Nephron (organoid): ENCODE results near the gene KRT6C.

Experiments
- H3K27ac Mint-ChIP-seq, 3 experiments: 2 replicates each; pipeline ENCODE4 v1.8.0; 2020; ENCODE audit warnings: mixed read lengths in 3 of 3, mild to moderate bottlenecking in 2 of 3, moderate library complexity in 1 of 3
- H3K27me3 Mint-ChIP-seq: 2 replicates; pipeline ENCODE4 v1.8.0; 2021; ENCODE audit warnings: low read depth, mild to moderate bottlenecking, moderate library complexity, mixed read lengths
- H3K36me3 Mint-ChIP-seq: 2 replicates; pipeline ENCODE4 v1.8.0; 2020; ENCODE audit warnings: low read depth, mixed read lengths
- H3K4me1 Mint-ChIP-seq: 2 replicates; pipeline ENCODE4 v1.8.0; 2020; ENCODE audit warnings: mixed read lengths
- H3K4me3 Mint-ChIP-seq, 3 experiments: 2 replicates each; pipeline ENCODE4 v1.8.0; 2020; ENCODE audit warnings: mild to moderate bottlenecking in 3 of 3, mixed read lengths in 3 of 3, moderate library complexity in 2 of 3
- H3K9me3 Mint-ChIP-seq: 2 replicates; pipeline ENCODE4 v1.8.0; 2020; ENCODE audit warnings: mixed read lengths
- TF ChIP-seq, protein P1 (sequence below), 3 experiments: fragments of 200-600 bp; sonication (generic); IDR thresholded peaks; one replicate each; pipeline ENCODE4 v1.5.0; 2021; ENCODE audit warnings: antibody characterized with exemption in 3 of 3; ENCODE audit not compliant: unreplicated experiment in 3 of 3

Gene KRT6C

DNA sequence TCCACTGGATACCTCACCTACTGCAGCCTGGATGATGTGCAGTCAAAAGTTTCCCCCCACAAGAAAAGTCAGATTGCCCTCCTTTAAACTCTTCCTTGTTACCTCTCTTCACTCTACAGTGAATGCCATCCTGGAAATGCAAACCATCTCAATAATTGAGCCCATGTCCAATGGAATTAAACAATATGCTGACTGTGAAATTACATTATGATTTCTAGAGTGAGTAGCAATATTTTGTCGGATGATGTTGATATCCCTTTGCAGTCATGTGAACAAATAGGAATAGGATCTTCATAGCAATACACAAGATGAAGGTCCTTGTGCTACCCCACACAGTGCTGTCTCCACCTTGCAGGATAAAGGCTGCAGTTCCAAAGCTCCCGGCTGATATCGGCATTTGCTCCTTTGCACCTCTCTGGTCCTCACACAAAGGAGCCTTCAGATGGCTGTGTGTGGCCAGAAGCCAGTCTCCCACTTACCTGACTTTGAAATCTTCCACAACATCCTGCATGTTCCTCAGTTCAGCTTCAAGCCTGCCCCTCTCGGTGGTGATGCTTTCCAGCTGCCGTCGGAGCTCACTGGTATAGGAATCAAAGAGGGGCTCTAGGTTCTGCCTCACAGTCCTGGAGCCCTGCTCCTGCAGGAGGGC lies 40.9 kb downstream of the KRT6C start:
- H3K9me3 Mint-ChIP-seq = no peaks in the 10 kb centered on the region
- TF ChIP-seq, protein P1, sequence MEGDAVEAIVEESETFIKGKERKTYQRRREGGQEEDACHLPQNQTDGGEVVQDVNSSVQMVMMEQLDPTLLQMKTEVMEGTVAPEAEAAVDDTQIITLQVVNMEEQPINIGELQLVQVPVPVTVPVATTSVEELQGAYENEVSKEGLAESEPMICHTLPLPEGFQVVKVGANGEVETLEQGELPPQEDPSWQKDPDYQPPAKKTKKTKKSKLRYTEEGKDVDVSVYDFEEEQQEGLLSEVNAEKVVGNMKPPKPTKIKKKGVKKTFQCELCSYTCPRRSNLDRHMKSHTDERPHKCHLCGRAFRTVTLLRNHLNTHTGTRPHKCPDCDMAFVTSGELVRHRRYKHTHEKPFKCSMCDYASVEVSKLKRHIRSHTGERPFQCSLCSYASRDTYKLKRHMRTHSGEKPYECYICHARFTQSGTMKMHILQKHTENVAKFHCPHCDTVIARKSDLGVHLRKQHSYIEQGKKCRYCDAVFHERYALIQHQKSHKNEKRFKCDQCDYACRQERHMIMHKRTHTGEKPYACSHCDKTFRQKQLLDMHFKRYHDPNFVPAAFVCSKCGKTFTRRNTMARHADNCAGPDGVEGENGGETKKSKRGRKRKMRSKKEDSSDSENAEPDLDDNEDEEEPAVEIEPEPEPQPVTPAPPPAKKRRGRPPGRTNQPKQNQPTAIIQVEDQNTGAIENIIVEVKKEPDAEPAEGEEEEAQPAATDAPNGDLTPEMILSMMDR (IDR thresholded peaks at IDR 0.05; ENCODE audit: unreplicated experiment in 3 of 3) = no peak
- no peak overlapping the region for H3K4me3 Mint-ChIP-seq
- H3K36me3 Mint-ChIP-seq = no peaks in the 10 kb centered on the region
- H3K27me3 Mint-ChIP-seq = peaks cover 54% of the 10 kb centered on the region
- H3K4me1 Mint-ChIP-seq = no peaks in the 10 kb centered on the region
- no peak overlapping the region for H3K27ac Mint-ChIP-seq

DNA sequence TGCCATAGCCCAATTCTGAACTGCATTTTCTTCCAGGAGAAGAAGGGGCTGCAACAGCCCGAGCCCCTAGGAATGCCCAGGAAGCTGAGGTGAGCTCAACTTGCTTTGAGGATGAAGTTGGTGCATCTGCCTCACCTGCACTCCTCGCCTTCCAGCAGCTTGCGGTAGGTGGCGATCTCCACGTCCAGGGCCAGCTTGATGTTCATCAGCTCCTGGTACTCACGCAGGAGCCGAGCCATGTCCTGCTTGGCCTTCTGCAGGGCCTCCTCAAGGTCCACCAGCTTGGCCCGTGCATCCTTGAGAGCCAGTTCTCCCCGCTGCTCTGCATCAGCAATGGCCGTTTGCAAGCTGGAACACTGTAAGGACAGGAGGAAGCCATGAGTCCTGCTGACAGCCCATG lies 45.5 kb downstream of the KRT6C start:
- Mint-ChIP-seq H3K9me3 (no peaks in the 10 kb centered on the region), H3K27me3 (peaks cover 31% of the 10 kb centered on the region), H3K27ac (no peak overlapping the region), H3K36me3 (no peaks in the 10 kb centered on the region), H3K4me3 (no peak overlapping the region), H3K4me1 (peaks cover 17% of the 10 kb centered on the region)
- TF ChIP-seq, protein P1 (IDR thresholded peaks at IDR 0.05; ENCODE audit: unreplicated experiment in 3 of 3) = no peak

DNA sequence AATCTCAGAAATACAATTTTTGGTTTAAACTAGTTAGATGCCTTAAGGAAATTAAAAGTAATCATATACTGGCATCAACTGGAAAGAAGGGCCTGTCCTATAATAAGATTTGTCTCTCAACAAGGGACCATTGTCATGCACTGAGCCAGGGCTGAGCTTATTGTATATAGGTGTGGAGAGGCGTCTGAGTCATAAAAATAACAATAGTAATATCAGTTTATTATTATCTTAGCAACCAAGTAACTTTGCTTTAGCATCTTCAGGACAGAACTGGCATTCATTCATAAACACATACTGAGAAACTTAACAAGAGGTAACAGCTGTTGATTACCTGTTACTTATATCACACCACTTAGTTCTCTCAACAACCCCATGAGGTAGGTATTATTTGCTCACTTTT lies 46.5 kb downstream of the KRT6C start:
- no peaks in the 10 kb centered on the region for H3K36me3 Mint-ChIP-seq
- no peak overlapping the region for H3K4me3 Mint-ChIP-seq
- no peak overlapping the region for H3K27ac Mint-ChIP-seq

DNA sequence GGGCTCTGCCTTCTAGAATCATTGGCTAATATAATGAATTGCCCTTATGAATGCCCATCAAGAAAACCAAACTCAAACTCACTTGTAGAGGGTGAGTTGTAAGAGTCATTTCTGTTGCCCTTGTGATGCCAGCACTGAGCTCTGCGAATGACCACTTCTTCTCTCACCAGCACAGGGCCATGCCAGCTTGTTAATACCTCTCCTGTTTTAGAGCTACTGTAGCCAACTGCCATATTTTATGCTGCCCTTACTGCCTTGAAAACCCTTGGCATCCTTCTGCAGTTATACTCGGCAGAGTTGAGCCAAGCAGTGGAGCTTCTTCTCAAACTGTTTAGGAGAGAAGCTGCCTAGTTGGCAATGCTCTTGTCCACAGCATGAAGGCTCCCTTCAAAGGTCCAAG lies 47.6 kb downstream of the KRT6C start:
- no peak overlapping the region for H3K4me3 Mint-ChIP-seq
- TF ChIP-seq, protein P1 (IDR thresholded peaks at IDR 0.05; ENCODE audit: unreplicated experiment in 3 of 3) = no peak
- H3K9me3 Mint-ChIP-seq = no peaks in the 10 kb centered on the region
- peaks cover 19% of the 10 kb centered on the region for H3K4me1 Mint-ChIP-seq
- H3K27ac Mint-ChIP-seq = no peak overlapping the region
- peaks cover 21% of the 10 kb centered on the region for H3K27me3 Mint-ChIP-seq
- H3K36me3 Mint-ChIP-seq = no peaks in the 10 kb centered on the region

More for the DNA sequence above, 46.5 kb downstream of the KRT6C start:
- peaks cover 22% of the 10 kb centered on the region for H3K27me3 Mint-ChIP-seq
- H3K4me1 Mint-ChIP-seq = peaks cover 19% of the 10 kb centered on the region
- no peaks in the 10 kb centered on the region for H3K9me3 Mint-ChIP-seq
- TF ChIP-seq, protein P1 (IDR thresholded peaks at IDR 0.05; ENCODE audit: unreplicated experiment in 3 of 3) = no peak

DNA sequence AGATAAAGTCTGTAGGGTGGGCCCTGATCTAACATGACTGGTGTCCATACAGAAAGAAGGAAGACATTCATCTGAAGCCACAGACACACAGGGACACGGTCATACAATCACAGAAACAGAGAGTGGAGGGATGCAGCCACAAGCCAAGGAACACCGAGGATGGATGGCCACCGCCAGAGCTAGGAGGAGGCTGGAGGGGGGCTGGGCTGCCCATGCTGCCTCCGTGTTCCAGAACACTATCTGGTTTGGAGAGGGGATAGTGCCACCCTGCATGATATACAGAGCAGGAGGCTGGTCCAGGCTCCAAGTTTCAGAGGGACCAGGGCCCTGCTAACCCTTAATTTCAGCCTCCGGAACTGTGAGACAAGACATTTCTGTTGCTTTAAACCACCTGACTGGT lies 48.1 kb downstream of the KRT6C start:
- H3K36me3 Mint-ChIP-seq = no peaks in the 10 kb centered on the region
- H3K4me1 Mint-ChIP-seq = peaks cover 19% of the 10 kb centered on the region
- TF ChIP-seq, protein P1 (IDR thresholded peaks at IDR 0.05; ENCODE audit: unreplicated experiment in 3 of 3) = no peak
- no peak overlapping the region for H3K27ac Mint-ChIP-seq
- no peak overlapping the region for H3K4me3 Mint-ChIP-seq
- peaks cover 17% of the 10 kb centered on the region for H3K27me3 Mint-ChIP-seq
- no peaks in the 10 kb centered on the region for H3K9me3 Mint-ChIP-seq
